ENCODE results near the gene ZNF391.

ZNF391 gene

GRCh38 chr6:27388293-27389197, at the start of gene ZNF391:
ZNF391 (plus strand) TSS chr6:27388759; CDS start chr6:27400371, 11,612 bp downstream.
- peak; percentile 67 for DNase-seq (ENCODE audit: low read depth)
- H3K4me3 ChIP-seq (ENCODE audit: low read length), result peak within 1 kb of the TSS; percentile 73
- no peak for TF ChIP-seq CTCF (conservative IDR thresholded peaks at IDR 0.05; ENCODE audit: low read depth, low read length)

- H3K4me3 ChIP-seq (ENCODE audit: low read length), result no peak overlapping the region
- DNase-seq (ENCODE audit: low read depth), result no peak
- no peak for TF ChIP-seq CTCF (conservative IDR thresholded peaks at IDR 0.05; ENCODE audit: low read depth, low read length)
These were observed 35.7 kb upstream of the ZNF391 start for GRCh38 chr6:27352850-27353249.

DNA sequence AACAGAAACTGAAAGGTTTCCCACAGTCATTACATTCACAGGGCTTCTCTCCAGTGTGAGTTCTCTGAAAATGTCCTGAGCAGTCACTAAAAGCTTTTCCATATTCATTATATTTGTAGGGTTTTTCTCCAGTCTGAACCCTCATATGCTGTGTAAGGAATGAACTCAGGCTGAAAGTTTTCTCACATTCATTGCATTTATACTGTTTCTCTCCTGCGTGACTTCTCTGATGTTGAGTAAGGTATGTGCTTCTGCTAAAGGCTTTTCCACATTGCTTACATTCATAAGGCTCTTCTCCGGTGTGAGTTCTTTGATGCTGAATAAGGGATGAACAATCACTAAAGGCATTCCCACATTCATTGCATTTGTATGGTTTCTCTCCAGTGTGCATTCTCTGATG, 29.8 kb upstream of the ZNF391 start:
- no peak for DNase-seq (ENCODE audit: low read depth)
- no peak for TF ChIP-seq CTCF (conservative IDR thresholded peaks at IDR 0.05; ENCODE audit: low read depth, low read length)

GRCh38 chr6:27359231-27359630, 29.3 kb upstream of the ZNF391 start:
- no peak for DNase-seq (ENCODE audit: low read depth)
- H3K4me3 ChIP-seq (ENCODE audit: low read length), result no peak overlapping the region
- no peak for TF ChIP-seq CTCF (conservative IDR thresholded peaks at IDR 0.05; ENCODE audit: low read depth, low read length)

More for the DNA sequence above, 29.8 kb upstream of the ZNF391 start:
- no peak overlapping the region for H3K4me3 ChIP-seq (ENCODE audit: low read length)

DNA sequence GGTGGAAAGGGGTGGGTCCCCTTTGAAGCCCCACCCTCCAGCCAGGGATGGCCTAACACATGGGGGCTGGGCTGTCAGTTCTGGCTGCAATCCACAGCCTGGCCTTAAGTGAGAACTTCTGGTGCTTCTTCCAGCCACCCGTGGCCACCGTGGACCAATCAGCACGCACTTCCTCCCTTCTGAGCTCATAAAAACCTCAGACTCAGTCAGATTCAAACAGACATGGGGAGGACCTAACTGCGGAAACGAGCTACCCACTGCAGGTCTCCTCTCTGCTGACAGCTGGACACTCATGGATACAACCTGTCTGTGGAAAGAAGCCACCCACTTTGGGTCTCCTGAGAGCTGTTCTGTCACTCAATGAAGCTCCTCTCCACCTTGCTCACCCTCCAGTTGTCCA, 20.4 kb upstream of the ZNF391 start:
- H3K4me3 ChIP-seq (ENCODE audit: low read length), result no peak overlapping the region
- no peak for TF ChIP-seq CTCF (conservative IDR thresholded peaks at IDR 0.05; ENCODE audit: low read depth, low read length)
- no peak for DNase-seq (ENCODE audit: low read depth)

GRCh38 chr6:27370391-27370790, 18.2 kb upstream of the ZNF391 start:
- no peak overlapping the region for H3K4me3 ChIP-seq (ENCODE audit: low read length)
- DNase-seq (ENCODE audit: low read depth), result no peak
- TF ChIP-seq CTCF (conservative IDR thresholded peaks at IDR 0.05; ENCODE audit: low read depth, low read length), result no peak

Data from retinal pigment epithelial cell (primary cell).